Mesothelial cell of epicardium (in vitro differentiated cells): ENCODE data around the gene SSMEM1. TPM values are rescaled to one million over a fixed set of nuclear protein-coding genes. Genes with fewer than 3 reads are reported as not detected.
"Not testable (repeated sequence)": the region's sequence is repeated elsewhere in the genome, so short reads cannot be mapped to it uniquely, and the experiment has no call there.

Source experiments
- DNase-seq, 2 experiments: peaks; one replicate each; pipeline ENCODE4 v3.0.0; 2021; ENCODE audit warnings: low spot score in 2 of 2; ENCODE audit not compliant: unreplicated experiment in 2 of 2
- H3K27ac Mint-ChIP-seq: 2 replicates; pipeline ENCODE4 v1.8.0; 2021; ENCODE audit warnings: mixed read lengths
- H3K27me3 Mint-ChIP-seq: 2 replicates; pipeline ENCODE4 v1.8.0; 2021; ENCODE audit warnings: low read depth, mixed read lengths
- H3K36me3 Mint-ChIP-seq: 2 replicates; pipeline ENCODE4 v1.8.0; 2021; ENCODE audit warnings: mixed read lengths
- H3K4me1 Mint-ChIP-seq: 2 replicates; pipeline ENCODE4 v1.8.0; 2021; ENCODE audit warnings: mixed read lengths
- H3K4me3 Mint-ChIP-seq: 2 replicates; pipeline ENCODE4 v1.8.0; 2021; ENCODE audit warnings: mild to moderate bottlenecking, moderate library complexity, mixed read lengths
- H3K9me3 Mint-ChIP-seq: 2 replicates; pipeline ENCODE4 v1.8.0; 2021; ENCODE audit warnings: mixed read lengths
- CTCF ChIP-seq: fragments of 200-600 bp; sonication (generic); IDR thresholded peaks from one replicate; pipeline ENCODE4 v1.5.0; 2021; ENCODE audit warnings: antibody characterized with exemption; ENCODE audit not compliant: unreplicated experiment
- total RNA-seq: library from RNA; stranded (reverse); gene quantifications from 3 replicates; pipeline ENCODE4 v1.2.1, GENCODE V29; 2021

Gene SSMEM1
- total RNA-seq, 1 donor from 2014 or later: not detected

- peaks cover 2% of the 10 kb centered on the region for H3K36me3 Mint-ChIP-seq
- DNase-seq: no peak
- no peak for TF ChIP-seq CTCF
- H3K4me3 Mint-ChIP-seq: no peak overlapping the region
- H3K27ac Mint-ChIP-seq: no peak overlapping the region
- H3K27me3 Mint-ChIP-seq: no peaks in the 10 kb centered on the region
- H3K4me1 Mint-ChIP-seq: peaks cover 47% of the 10 kb centered on the region
- H3K9me3 Mint-ChIP-seq: peaks cover 7% of the 10 kb centered on the region
Observed at GRCh38 chr7:130231792-130232191, 24.1 kb downstream of the SSMEM1 start.

DNA sequence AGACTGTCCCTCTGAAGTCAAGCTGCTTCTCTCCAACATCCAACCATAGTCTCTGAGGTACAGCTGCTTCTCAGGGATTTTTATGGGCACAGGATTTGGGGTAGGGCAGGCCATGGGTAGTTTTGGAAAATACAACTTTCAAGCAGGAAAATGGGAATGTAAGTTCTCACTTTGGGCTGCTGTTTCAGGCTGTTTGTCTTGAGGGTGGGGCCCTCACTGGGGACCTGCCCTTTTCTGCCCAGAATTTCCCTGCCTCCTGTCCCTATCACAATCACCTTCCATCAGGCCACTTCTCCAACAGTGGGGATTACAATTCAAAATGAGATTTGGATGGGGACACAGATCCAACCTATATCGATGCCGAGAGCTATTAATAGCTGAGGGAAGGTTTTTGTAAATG, 24.5 kb downstream of the SSMEM1 start:
- H3K27me3 Mint-ChIP-seq: no peaks in the 10 kb centered on the region
- H3K4me3 Mint-ChIP-seq: no peak overlapping the region
- H3K27ac Mint-ChIP-seq: no peak overlapping the region
- peaks cover 7% of the 10 kb centered on the region for H3K9me3 Mint-ChIP-seq
- H3K36me3 Mint-ChIP-seq: peaks cover 2% of the 10 kb centered on the region
- no peak for DNase-seq
- peaks cover 51% of the 10 kb centered on the region for H3K4me1 Mint-ChIP-seq
- no peak for TF ChIP-seq CTCF

DNA sequence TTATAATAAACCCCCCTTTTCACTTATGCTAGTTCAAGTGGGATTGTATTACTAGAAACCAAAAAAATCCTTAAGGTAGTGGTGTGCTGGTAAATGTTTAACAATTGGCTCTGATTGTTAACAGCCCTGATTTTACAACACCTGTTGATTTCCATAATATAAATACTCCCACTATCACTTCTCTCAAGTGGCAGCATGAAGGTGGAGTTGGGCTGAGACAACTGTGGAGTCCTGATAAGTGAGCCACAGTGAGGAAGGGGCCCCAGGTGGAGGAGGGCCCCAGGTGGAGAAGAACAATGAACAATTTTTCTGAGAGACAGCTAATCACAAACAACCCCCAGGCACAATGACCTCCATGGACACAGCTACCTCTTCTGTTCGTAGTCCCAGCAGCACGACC, 26.4 kb downstream of the SSMEM1 start:
- peaks cover 2% of the 10 kb centered on the region for H3K36me3 Mint-ChIP-seq
- no peak for TF ChIP-seq CTCF
- no peak for DNase-seq
- H3K27ac Mint-ChIP-seq: peak overlapping the region; percentile 73
- H3K4me3 Mint-ChIP-seq: no peak overlapping the region
- peaks cover 7% of the 10 kb centered on the region for H3K9me3 Mint-ChIP-seq
- H3K27me3 Mint-ChIP-seq: no peaks in the 10 kb centered on the region
- H3K4me1 Mint-ChIP-seq: peaks cover 47% of the 10 kb centered on the region

DNA sequence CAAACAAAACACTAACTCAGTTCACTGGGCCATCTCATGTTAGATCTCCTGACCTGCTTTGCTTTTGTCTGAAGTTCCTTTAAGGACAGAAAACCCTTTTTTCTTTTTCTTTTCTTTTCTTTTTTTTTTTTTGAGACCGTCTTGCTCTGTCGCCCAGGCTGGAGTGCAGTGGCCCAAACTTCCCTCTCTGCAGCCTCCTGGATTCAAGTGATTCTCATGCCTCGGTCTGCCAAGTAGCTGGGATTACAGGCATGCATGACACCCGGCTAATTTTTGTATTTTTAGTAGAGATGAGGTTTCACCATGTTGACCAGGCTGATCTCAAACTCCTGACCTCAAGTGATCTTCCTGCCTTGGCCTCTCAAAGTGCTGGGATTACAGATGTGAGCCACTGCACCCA, 28.7 kb downstream of the SSMEM1 start:
- Mint-ChIP-seq H3K4me1 (peaks cover 41% of the 10 kb centered on the region), H3K27ac (peak overlapping the region; percentile 82)
- H3K4me3 Mint-ChIP-seq, H3K36me3 Mint-ChIP-seq, H3K27me3 Mint-ChIP-seq, H3K9me3 Mint-ChIP-seq, DNase-seq: not testable (repeated sequence)

DNA sequence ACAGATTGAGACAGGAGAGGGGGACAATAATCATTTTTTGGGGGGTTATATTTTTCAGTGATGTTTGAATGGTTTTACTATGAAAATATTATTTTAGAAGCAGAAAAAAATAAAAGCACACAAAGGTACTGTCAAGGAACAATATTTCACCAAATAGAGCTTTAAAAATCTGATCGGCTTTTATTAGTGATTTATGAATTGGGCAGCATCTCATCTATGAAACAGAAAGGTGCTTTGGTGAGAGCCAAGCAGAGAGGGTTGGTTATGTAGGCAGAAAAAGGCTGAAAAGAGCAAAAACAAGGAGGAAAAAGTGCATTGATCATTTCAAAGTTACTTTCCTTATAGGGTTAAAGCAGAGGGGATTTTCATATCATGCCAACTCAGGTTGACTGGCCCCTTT, 32.6 kb downstream of the SSMEM1 start:
- H3K4me1 Mint-ChIP-seq: peaks cover 44% of the 10 kb centered on the region
- H3K4me3 Mint-ChIP-seq: no peak overlapping the region
- no peaks in the 10 kb centered on the region for H3K27me3 Mint-ChIP-seq
- H3K27ac Mint-ChIP-seq: no peak overlapping the region
- H3K9me3 Mint-ChIP-seq: peaks cover 8% of the 10 kb centered on the region
- TF ChIP-seq CTCF: no peak
- no peaks in the 10 kb centered on the region for H3K36me3 Mint-ChIP-seq
- no peak for DNase-seq

DNA sequence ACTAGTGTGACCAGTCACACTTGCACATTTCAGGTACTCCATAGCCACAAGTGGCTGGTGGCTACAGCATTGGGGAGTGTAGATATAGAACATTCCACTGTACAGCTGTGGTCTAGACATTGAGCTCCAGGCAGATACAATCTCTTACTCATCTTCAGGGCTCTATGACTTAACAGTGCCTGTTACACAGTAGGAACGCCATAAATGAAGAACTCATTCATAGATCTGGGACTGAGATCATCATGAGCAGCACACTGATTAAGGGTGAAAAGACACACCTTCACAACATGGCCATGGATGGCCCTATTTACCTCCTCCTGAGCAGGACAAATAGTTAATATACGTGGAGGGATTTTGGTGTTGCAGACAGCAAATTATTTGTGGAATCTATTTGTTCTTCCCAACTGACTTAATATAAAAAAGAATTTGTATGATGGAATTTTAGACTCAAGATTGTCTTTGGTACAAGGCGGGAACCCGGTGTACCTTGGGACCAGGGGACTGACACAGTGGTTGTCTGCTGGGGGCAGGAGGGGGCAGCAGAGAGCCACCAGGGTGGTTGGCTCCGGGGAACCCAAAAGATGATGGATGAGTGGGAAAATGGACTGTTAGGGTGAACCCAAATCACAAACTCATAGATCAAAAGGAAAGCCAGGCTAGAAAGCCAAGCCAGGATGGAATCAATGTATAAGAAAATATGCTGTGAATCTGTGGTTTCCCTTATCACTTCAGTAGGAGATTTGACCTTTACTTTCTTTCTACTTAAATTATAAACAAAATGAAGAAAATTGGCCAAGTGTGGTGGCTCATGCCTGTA, 34.7 kb downstream of the SSMEM1 start:
- TF ChIP-seq CTCF: peak; percentile 25
- no peak overlapping the region for H3K4me3 Mint-ChIP-seq
- no peaks in the 10 kb centered on the region for H3K27me3 Mint-ChIP-seq
- peaks cover 26% of the 10 kb centered on the region for H3K4me1 Mint-ChIP-seq
- H3K9me3 Mint-ChIP-seq: peaks cover 25% of the 10 kb centered on the region
- peak overlapping the region; percentile 55 for H3K27ac Mint-ChIP-seq
- no peak for DNase-seq
- H3K36me3 Mint-ChIP-seq: peaks cover 9% of the 10 kb centered on the region

DNA sequence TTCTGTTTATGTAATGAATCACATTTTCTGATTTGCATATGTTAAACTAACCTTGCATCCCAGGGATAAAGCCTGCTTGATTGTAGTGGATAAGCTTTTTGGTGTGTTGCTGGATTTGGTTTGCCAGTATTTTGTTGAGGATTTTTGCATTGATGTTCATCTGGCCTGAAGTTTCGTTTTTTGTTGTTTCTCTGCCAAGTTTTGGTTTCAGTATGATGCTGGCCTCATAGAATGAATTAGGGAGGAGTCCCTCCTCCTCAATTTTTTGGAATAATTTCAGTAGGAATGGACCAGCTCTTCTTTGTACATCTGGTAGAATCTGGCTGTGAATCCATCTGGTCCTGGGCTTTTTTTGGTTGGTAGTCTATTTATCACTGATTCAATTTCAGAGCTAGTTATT, 35.8 kb downstream of the SSMEM1 start:
- not testable (repeated sequence) for H3K36me3 Mint-ChIP-seq

DNA sequence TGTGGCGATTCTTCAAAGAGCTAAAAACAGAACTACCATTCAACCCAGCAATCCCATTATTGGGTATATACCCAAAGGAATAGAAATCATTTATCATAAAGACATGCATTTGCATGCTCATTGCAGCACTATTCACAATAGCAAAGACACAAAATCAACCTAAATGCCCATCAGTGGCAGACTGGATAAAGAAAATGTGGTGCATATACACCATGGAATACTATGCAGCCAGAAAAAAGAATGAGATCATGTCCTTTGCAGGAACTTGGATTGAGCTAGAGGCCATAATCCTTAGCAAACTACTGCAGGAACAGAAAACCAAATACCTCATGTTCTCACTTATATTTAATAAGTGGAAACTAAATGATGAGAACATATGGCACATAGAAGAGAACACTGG, 38.8 kb downstream of the SSMEM1 start:
- Mint-ChIP-seq H3K36me3 (peaks cover 12% of the 10 kb centered on the region), H3K4me1 (peaks cover 21% of the 10 kb centered on the region), H3K9me3 (peaks cover 37% of the 10 kb centered on the region)
- not testable (repeated sequence) for H3K27me3 Mint-ChIP-seq, DNase-seq, H3K4me3 Mint-ChIP-seq, H3K27ac Mint-ChIP-seq

More for the DNA sequence above, 35.8 kb downstream of the SSMEM1 start:
- H3K27me3 Mint-ChIP-seq, H3K4me3 Mint-ChIP-seq, DNase-seq: not testable (repeated sequence)
- H3K9me3 Mint-ChIP-seq: peaks cover 25% of the 10 kb centered on the region
- H3K4me1 Mint-ChIP-seq: peaks cover 21% of the 10 kb centered on the region
- peak overlapping the region; percentile 7 for H3K27ac Mint-ChIP-seq

DNA sequence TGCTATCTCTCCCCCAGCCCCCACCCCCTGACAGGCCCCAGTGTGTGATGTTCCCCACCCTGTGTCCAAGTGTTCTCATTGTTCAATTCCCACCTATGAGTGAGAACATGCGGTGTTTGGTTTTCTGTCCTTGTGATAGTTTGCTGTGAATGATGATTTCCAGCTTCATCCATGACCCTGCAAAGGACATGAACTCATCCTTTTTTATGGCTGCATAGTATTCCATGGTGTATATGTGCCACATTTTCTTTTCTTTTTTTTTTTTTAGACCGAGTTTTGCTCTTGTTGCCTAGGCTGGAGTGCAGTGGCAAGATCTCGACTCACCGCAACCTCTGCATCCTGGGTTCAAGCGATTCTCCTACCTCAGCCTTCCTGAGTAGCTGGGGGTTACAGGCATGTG, 41.2 kb downstream of the SSMEM1 start:
- H3K4me1 Mint-ChIP-seq, H3K4me3 Mint-ChIP-seq, DNase-seq, H3K27me3 Mint-ChIP-seq, H3K27ac Mint-ChIP-seq: not testable (repeated sequence)
- Mint-ChIP-seq H3K36me3 (peaks cover 21% of the 10 kb centered on the region), H3K9me3 (peaks cover 57% of the 10 kb centered on the region)
